ENCODE results near the gene F12. TPM values are rescaled to one million over a fixed set of nuclear protein-coding genes. Genes with fewer than 3 reads are reported as not detected.

F12 gene
- total and polyA plus RNA-seq, 2 donors (not counting 3 experiments of a cell fraction or from before 2014, with no cell fraction given) = 1.00 to 1.4 TPM

DNA sequence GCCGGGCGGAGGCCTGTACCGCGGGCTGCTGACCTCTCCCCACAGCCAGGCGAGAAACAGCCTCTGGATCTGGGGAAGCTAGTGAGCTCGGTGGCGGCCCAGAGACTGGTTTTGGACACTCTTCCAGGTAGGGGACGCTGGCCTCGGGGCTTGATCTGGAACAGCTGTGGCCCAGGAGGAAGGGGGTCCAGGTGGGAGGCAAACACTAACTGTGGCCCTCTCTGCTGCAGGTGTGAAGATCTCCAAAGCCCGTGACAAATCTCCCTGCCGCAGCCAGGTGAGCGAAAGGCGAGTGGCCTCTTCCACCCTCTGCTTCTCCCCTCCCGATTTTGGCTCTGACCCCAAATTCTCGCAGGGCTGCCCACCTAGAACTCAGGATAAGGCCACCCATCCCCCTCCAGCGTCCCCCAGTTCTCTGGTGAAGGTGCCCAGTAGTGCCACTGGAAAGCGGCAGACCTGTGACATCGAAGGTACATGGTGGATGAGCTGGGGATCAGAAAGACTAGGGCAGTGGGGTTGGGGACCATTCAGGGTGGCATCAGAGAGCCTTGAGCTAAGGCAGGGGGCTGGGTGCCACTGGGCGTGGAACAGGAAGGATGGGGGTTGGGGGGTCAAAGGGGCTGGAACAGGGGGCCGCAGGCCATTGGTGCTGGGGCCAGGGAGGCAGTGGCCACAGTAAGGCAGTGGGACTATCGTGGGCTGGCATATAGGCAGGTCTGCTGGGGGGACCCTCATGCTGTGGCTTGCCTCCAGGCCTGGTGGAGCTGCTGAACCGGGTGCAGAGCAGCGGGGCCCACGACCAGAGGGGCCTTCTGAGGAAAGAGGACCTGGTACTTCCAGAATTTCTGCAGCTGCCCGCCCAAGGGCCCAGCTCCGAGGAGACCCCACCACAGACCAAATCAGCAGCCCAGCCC, 38.0 kb downstream of the F12 start:
- dilution Hi-C loops (cut with MboI; ENCODE audit: extremely low pct_ligation_motif_present, low sequenced_read_pairs) = no loop called here
- H3K27ac ChIP-seq (ENCODE audit: insufficient read depth, low read depth, low read length) = no peak overlapping the region
- no peak for DNase-seq (ENCODE audit: low read depth, low spot score)
- H3K4me3 ChIP-seq (replicated peaks in 1 of 3; ENCODE audit: insufficient read depth in 1 of 3, low read depth in 1 of 3, low read length in 3 of 3) = peak overlapping the region; percentile 29 to 40 (median 32)
- ChIA-PET CTCF (interaction anchor here (1.1 to 5.8 kb wide), 26 partner anchors 8 to 257 kb away, joined by 3 to 64 read pairs (median 6); partner anchors contain the start of genes F12, LMAN2, PDLIM7 and RGS14), POLR2A (interaction anchor here (0.6 to 1.0 kb wide), 4 partner anchors 11 to 215 kb away, joined by 3 to 9 read pairs (median 4); partner anchors contain the start of gene GRK6)
- H3K9ac ChIP-seq (replicated peaks; ENCODE audit: extremely low read depth, insufficient read depth, low read length) = peak overlapping the region; percentile 34
- intact Hi-C loops (cut with micrococcal nuclease) = loop anchor here (2.0 kb wide), 1 partner anchor 55 kb away; the partner anchor contains the start of gene GRK6
- no peaks in the 10 kb centered on the region for H4K20me1 ChIP-seq (replicated peaks; ENCODE audit: control insufficient read depth, extremely low read depth, insufficient read depth, low read length)
- no peaks in the 10 kb centered on the region for H3K9me3 ChIP-seq (replicated peaks; ENCODE audit: control insufficient read depth, insufficient read depth, low read length)
- no peak for FAIRE-seq
- no peaks in the 10 kb centered on the region for H3K9me1 ChIP-seq (replicated peaks; ENCODE audit: control insufficient read depth, extremely low read depth, insufficient read depth, low read length)
- H3K36me3 ChIP-seq (ENCODE audit: control insufficient read depth in 2 of 2, extremely low read depth in 1 of 2, insufficient read depth in 2 of 2, low read length in 2 of 2) = no peaks in the 10 kb centered on the region
- H3K27me3 ChIP-seq (ENCODE audit: control insufficient read depth in 2 of 2, insufficient read depth in 2 of 2, low read length in 2 of 2) = no peaks in the 10 kb centered on the region
- peak overlapping the region; percentile 80 for H2AFZ ChIP-seq (ENCODE audit: low read depth, low read length)
- peaks cover 24% of the 10 kb centered on the region for H3K4me1 ChIP-seq (ENCODE audit: control insufficient read depth, extremely low read depth, insufficient read depth, low read length)
- no TSS peak for BruUV-seq (replicated peaks)
- TF ChIP-seq FOS (IDR thresholded peaks at IDR 0.05; ENCODE audit: borderline replicate concordance, insufficient read depth, low read length) = no peak
- TF ChIP-seq GATA2 (IDR thresholded peaks at IDR 0.05; ENCODE audit: insufficient read depth, insufficient read length, low read depth, low read length) = no peak
- TF ChIP-seq, protein P1, sequence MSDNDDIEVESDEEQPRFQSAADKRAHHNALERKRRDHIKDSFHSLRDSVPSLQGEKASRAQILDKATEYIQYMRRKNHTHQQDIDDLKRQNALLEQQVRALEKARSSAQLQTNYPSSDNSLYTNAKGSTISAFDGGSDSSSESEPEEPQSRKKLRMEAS (IDR thresholded peaks at IDR 0.05; ENCODE audit: insufficient read depth, insufficient read length) = no peak
- TF ChIP-seq MYC (IDR thresholded peaks at IDR 0.05; ENCODE audit: low read depth, low read length) = no peak
- TF ChIP-seq POLR2AphosphoS5 (IDR thresholded peaks at IDR 0.05; ENCODE audit: insufficient read depth, low read depth, low read length) = no peak
- no peak for TF ChIP-seq JUN (IDR thresholded peaks at IDR 0.05; ENCODE audit: borderline replicate concordance, insufficient read depth, insufficient read length, low read depth)
- TF ChIP-seq, protein P2, sequence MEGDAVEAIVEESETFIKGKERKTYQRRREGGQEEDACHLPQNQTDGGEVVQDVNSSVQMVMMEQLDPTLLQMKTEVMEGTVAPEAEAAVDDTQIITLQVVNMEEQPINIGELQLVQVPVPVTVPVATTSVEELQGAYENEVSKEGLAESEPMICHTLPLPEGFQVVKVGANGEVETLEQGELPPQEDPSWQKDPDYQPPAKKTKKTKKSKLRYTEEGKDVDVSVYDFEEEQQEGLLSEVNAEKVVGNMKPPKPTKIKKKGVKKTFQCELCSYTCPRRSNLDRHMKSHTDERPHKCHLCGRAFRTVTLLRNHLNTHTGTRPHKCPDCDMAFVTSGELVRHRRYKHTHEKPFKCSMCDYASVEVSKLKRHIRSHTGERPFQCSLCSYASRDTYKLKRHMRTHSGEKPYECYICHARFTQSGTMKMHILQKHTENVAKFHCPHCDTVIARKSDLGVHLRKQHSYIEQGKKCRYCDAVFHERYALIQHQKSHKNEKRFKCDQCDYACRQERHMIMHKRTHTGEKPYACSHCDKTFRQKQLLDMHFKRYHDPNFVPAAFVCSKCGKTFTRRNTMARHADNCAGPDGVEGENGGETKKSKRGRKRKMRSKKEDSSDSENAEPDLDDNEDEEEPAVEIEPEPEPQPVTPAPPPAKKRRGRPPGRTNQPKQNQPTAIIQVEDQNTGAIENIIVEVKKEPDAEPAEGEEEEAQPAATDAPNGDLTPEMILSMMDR (IDR thresholded peaks at IDR 0.05; ENCODE audit: extremely low read depth in 1 of 2, insufficient read depth in 1 of 2, low read depth in 1 of 2, low read length in 2 of 2) = no peak
- no peak for TF ChIP-seq EZH2 (IDR thresholded peaks at IDR 0.05; ENCODE audit: borderline replicate concordance, low read depth, low read length, severe bottlenecking)
- H3K4me2 ChIP-seq (ENCODE audit: insufficient read depth, low read length) = peak overlapping the region; percentile 64
- no peaks in the 10 kb centered on the region for H3K79me2 ChIP-seq (ENCODE audit: control insufficient read depth, insufficient read depth, low read length)
